GM18858 (cell line): Measurements from ENCODE around the gene TMEM106A.
"Not testable (repeated sequence)": the region's sequence is repeated elsewhere in the genome, so short reads cannot be mapped to it uniquely, and the experiment has no call there.

Source experiments
- ATAC-seq: cut with Tn5 transposase; IDR thresholded peaks from one replicate; pipeline ENCODE4 v1.9.1; 2021; ENCODE audit not compliant: unreplicated experiment

The TMEM106A gene

GRCh38 chr17:43213545-43213944 is 1.9 kb downstream of the TMEM106A start:
- ATAC-seq: no peak

GRCh38 chr17:43215341-43215740 is 3.7 kb downstream of the TMEM106A start:
- ATAC-seq: no peak

GRCh38 chr17:43216369-43216761 is 4.7 kb downstream of the TMEM106A start:
- no peak for ATAC-seq

- no peak for ATAC-seq
Observed at GRCh38 chr17:43216762-43217613, 5.3 kb downstream of the TMEM106A start.

- no peak for ATAC-seq
Observed at GRCh38 chr17:43217614-43218087, 6.0 kb downstream of the TMEM106A start.

- ATAC-seq: no peak
Observed at GRCh38 chr17:43219001-43219400, 7.3 kb downstream of the TMEM106A start.

GRCh38 chr17:43219746-43220380 is 8.2 kb downstream of the TMEM106A start:
- no peak for ATAC-seq

- ATAC-seq: no peak
Observed at GRCh38 chr17:43220511-43221125, 8.9 kb downstream of the TMEM106A start.

- ATAC-seq: no peak
Observed at GRCh38 chr17:43224146-43224705, 12.6 kb downstream of the TMEM106A start.

- ATAC-seq: no peak
Observed at GRCh38 chr17:43226393-43226792, 14.7 kb downstream of the TMEM106A start.

- ATAC-seq: not testable (repeated sequence)
Observed at GRCh38 chr17:43228020-43228782, 16.5 kb downstream of the TMEM106A start, which contains the start of gene CCDC200. CCDC200 (minus strand) TSS chr17:43228623; CDS start chr17:43228554, 69 bp downstream.

GRCh38 chr17:43231205-43232020 is 19.7 kb downstream of the TMEM106A start:
- not testable (repeated sequence) for ATAC-seq

GRCh38 chr17:43232021-43232699 is 20.5 kb downstream of the TMEM106A start:
- ATAC-seq: not testable (repeated sequence)

- not testable (repeated sequence) for ATAC-seq
Observed at GRCh38 chr17:43233263-43233662, 21.6 kb downstream of the TMEM106A start.

GRCh38 chr17:43233877-43234276 is 22.2 kb downstream of the TMEM106A start, which contains the start of gene RNU2-1:
RNU2-1 (minus strand) TSS chr17:43233977.
- ATAC-seq: not testable (repeated sequence)

GRCh38 chr17:43239597-43239996 is 27.9 kb downstream of the TMEM106A start:
- ATAC-seq: not testable (repeated sequence)

GRCh38 chr17:43240596-43241352 is 29.1 kb downstream of the TMEM106A start:
- not testable (repeated sequence) for ATAC-seq

GRCh38 chr17:43246456-43246855 is 34.8 kb downstream of the TMEM106A start:
- not testable (repeated sequence) for ATAC-seq
